Measurements from ENCODE around the gene LMNTD2.

LMNTD2 gene

GRCh38 chr11:563066-563811 lies 2.7 kb upstream of the LMNTD2 start:
- no peak for DNase-seq (ENCODE audit: extremely low spot score)
- TF ChIP-seq CTCF (IDR thresholded peaks at IDR 0.05; ENCODE audit: control extremely low read depth, extremely low read depth, low read depth, missing control alignments), result no peak
- ChIA-PET POLR2A (interaction anchor here (2.8 kb wide), 1 partner anchor 13 kb away, joined by 8 read pairs; the partner anchor contains the start of gene PHRF1), CTCF (interaction anchor here (1.4 kb wide), 1 partner anchor 9 kb away, joined by 6 read pairs; no protein-coding TSS in a partner anchor)

- TF ChIP-seq CTCF (IDR thresholded peaks at IDR 0.05; ENCODE audit: control extremely low read depth, extremely low read depth, low read depth, missing control alignments), result no peak
- CTCF ChIA-PET, result no interaction called here
Observed at GRCh38 chr11:562046-562645, 1.6 kb upstream of the LMNTD2 start.

GRCh38 chr11:561148-562003 lies 838 bp upstream of the LMNTD2 start:
- POLR2A ChIA-PET, result interaction anchor here (2.8 kb wide), 1 partner anchor 15 kb away, joined by 8 read pairs; the partner anchor contains the start of gene PHRF1
- no peak for DNase-seq (ENCODE audit: extremely low spot score)
- CTCF ChIA-PET, result no interaction called here
- TF ChIP-seq CTCF (IDR thresholded peaks at IDR 0.05; ENCODE audit: control extremely low read depth, extremely low read depth, low read depth, missing control alignments), result no peak

More at GRCh38 chr11:562046-562645, 1.6 kb upstream of the LMNTD2 start:
- no peak for DNase-seq (ENCODE audit: extremely low spot score)
- POLR2A ChIA-PET, result interaction anchor here (2.8 kb wide), 1 partner anchor 14 kb away, joined by 8 read pairs; the partner anchor contains the start of gene PHRF1

GRCh38 chr11:559712-560304 lies 730 bp downstream of the LMNTD2 start:
- ChIA-PET POLR2A (interaction anchor here (0.6 kb wide), 1 partner anchor 110 kb away, joined by 3 read pairs; no protein-coding TSS in a partner anchor), CTCF (interaction anchor here (1.2 to 2.1 kb wide), 3 partner anchors 41 to 163 kb away, joined by 3 to 9 read pairs (median 4); no protein-coding TSS in a partner anchor)
- DNase-seq (ENCODE audit: extremely low spot score), result no peak
- no peak for TF ChIP-seq CTCF (IDR thresholded peaks at IDR 0.05; ENCODE audit: control extremely low read depth, extremely low read depth, low read depth, missing control alignments)

GRCh38 chr11:559020-559620 lies 1.4 kb downstream of the LMNTD2 start:
- no peak for TF ChIP-seq CTCF (IDR thresholded peaks at IDR 0.05; ENCODE audit: control extremely low read depth, extremely low read depth, low read depth, missing control alignments)

More at GRCh38 chr11:559020-559620, 1.4 kb downstream of the LMNTD2 start:
- no peak for DNase-seq (ENCODE audit: extremely low spot score)
- CTCF ChIA-PET, result interaction anchor here (1.5 to 2.1 kb wide), 2 partner anchors 40 to 138 kb away, joined by 3 to 9 read pairs; no protein-coding TSS in a partner anchor
- POLR2A ChIA-PET, result interaction anchor here (0.6 kb wide), 1 partner anchor 109 kb away, joined by 3 read pairs; no protein-coding TSS in a partner anchor

Data from GM10248 (cell line).